ENCODE measurements around the gene TSGA10IP.

TSGA10IP gene

GRCh38 chr11:65917434-65918210 lies 27.7 kb upstream of the TSGA10IP start:
- DNase-seq (ENCODE audit: low read depth in 2 of 2, low spot score in 1 of 2): no peak

GRCh38 chr11:65918211-65919140 lies 26.8 kb upstream of the TSGA10IP start, which contains the start of gene C11orf68:
Gene C11orf68 (minus strand): TSS chr11:65919062. CDS start chr11:65919031, 31 bp downstream.
- DNase-seq (ENCODE audit: low read depth in 2 of 2, low spot score in 1 of 2): peak in 1 of 2 donors; percentile 24

- peak; percentile 99 for DNase-seq (ENCODE audit: low read depth in 2 of 2, low spot score in 1 of 2)
Observed at GRCh38 chr11:65919141-65919572, 26.1 kb upstream of the TSGA10IP start, which contains the start of gene DRAP1. Gene DRAP1 (plus strand): TSS chr11:65919426. CDS start chr11:65919502, 76 bp downstream.

GRCh38 chr11:65919573-65920371 lies 25.5 kb upstream of the TSGA10IP start:
- peak; percentile 39 to 41 for DNase-seq (ENCODE audit: low read depth in 2 of 2, low spot score in 1 of 2)

GRCh38 chr11:65920372-65920802 lies 24.9 kb upstream of the TSGA10IP start:
- DNase-seq (ENCODE audit: low read depth in 2 of 2, low spot score in 1 of 2): no peak

GRCh38 chr11:65921033-65921555 lies 24.2 kb upstream of the TSGA10IP start:
- DNase-seq (ENCODE audit: low read depth in 2 of 2, low spot score in 1 of 2): no peak

- DNase-seq (ENCODE audit: low read depth in 2 of 2, low spot score in 1 of 2): no peak
Observed at GRCh38 chr11:65921876-65922275, 23.4 kb upstream of the TSGA10IP start.

GRCh38 chr11:65922565-65922964 lies 22.7 kb upstream of the TSGA10IP start:
- no peak for DNase-seq (ENCODE audit: low read depth in 2 of 2, low spot score in 1 of 2)

GRCh38 chr11:65925397-65925796 lies 19.9 kb upstream of the TSGA10IP start:
- no peak for DNase-seq (ENCODE audit: low read depth in 2 of 2, low spot score in 1 of 2)

- DNase-seq (ENCODE audit: low read depth in 2 of 2, low spot score in 1 of 2): peak; percentile 36 to 56
Observed at GRCh38 chr11:65927904-65928397, 17.3 kb upstream of the TSGA10IP start.

GRCh38 chr11:65928667-65929066 lies 16.6 kb upstream of the TSGA10IP start:
- DNase-seq (ENCODE audit: low read depth in 2 of 2, low spot score in 1 of 2): no peak

- no peak for DNase-seq (ENCODE audit: low read depth in 2 of 2, low spot score in 1 of 2)
Observed at GRCh38 chr11:65931773-65932557, 13.3 kb upstream of the TSGA10IP start.

GRCh38 chr11:65932558-65932919 lies 12.7 kb upstream of the TSGA10IP start:
- no peak for DNase-seq (ENCODE audit: low read depth in 2 of 2, low spot score in 1 of 2)

GRCh38 chr11:65934014-65934413 lies 11.3 kb upstream of the TSGA10IP start:
- no peak for DNase-seq (ENCODE audit: low read depth in 2 of 2, low spot score in 1 of 2)

GRCh38 chr11:65937766-65938165 lies 7.5 kb upstream of the TSGA10IP start:
- no peak for DNase-seq (ENCODE audit: low read depth in 2 of 2, low spot score in 1 of 2)

- no peak for DNase-seq (ENCODE audit: low read depth in 2 of 2, low spot score in 1 of 2)
Observed at GRCh38 chr11:65941720-65942310, 3.5 kb upstream of the TSGA10IP start.

GRCh38 chr11:65942531-65942930 lies 2.7 kb upstream of the TSGA10IP start:
- DNase-seq (ENCODE audit: low read depth in 2 of 2, low spot score in 1 of 2): no peak

GRCh38 chr11:65944191-65944590 lies 1.1 kb upstream of the TSGA10IP start:
- no peak for DNase-seq (ENCODE audit: low read depth in 2 of 2, low spot score in 1 of 2)

- no peak for DNase-seq (ENCODE audit: low read depth in 2 of 2, low spot score in 1 of 2)
Observed at GRCh38 chr11:65944767-65945166, 513 bp upstream of the TSGA10IP start.

All from stimulated activated CD8-positive, alpha-beta memory T cell treated with anti-CD3 and anti-CD28 coated beads, Interleukin-4, amount 100 ng/mL, for 1 hour (primary cell).